Vagina (tissue), 2 donors: ENCODE results near the gene OR4D9.
"Not testable (repeated sequence)": the region's sequence is repeated elsewhere in the genome, so short reads cannot be mapped to it uniquely, and the experiment has no call there.

Source experiments
- CTCF ChIP-seq, 3 experiments: fragments of 450-650 bp in 2 of 3; fragments of 200-600 bp in 1 of 3; sonication (generic) in 1 of 3; IDR thresholded peaks; one replicate each; pipeline ENCODE4 v1.5.1; 2017 to 2019; ENCODE audit warnings: antibody characterized with exemption in 3 of 3, mild to moderate bottlenecking in 2 of 3, moderate library complexity in 2 of 3
- POLR2A ChIP-seq, 2 donors: fragments of 450-650 bp; IDR thresholded peaks; one replicate each; pipeline ENCODE4 v1.6.1; 2017; ENCODE audit warnings: antibody characterized with exemption in 2 of 2, mild to moderate bottlenecking in 2 of 2, moderate library complexity in 2 of 2

GRCh38 chr11:59547605-59548308 lies 36.4 kb downstream of the OR4D9 start:
- TF ChIP-seq CTCF, POLR2A (IDR thresholded peaks at IDR 0.05): not testable (repeated sequence)
